ENCODE measurements around the gene MEGF9.

MEGF9 gene

DNA sequence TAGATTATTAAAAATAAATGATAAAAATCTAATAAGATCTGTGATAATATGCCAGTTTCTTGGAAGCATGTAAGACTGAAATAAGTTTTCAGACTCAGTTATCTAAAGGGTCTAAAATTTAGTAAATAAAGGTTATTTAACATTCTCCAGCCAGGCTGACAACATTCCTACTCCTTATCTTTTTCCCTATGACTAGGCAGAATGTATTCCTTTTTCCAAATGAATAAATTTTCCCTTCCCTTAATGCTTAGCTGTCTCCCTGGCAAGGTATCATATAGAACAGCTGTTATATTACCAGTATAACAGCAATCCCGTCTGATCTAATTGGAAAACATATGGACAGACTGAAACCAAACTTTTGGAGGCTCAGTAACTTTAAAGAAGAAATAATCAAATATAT lies 13.0 kb downstream of the MEGF9 start:
- Histone ChIP-seq H3K27ac (ENCODE audit: low read depth, low read length) (no peak overlapping the region), H3K27me3 (ENCODE audit: control insufficient read depth, insufficient read depth, low read length) (peaks cover 41% of the 10 kb centered on the region), H3K4me1 (ENCODE audit: control insufficient read depth, insufficient read depth, low read length) (no peaks in the 10 kb centered on the region), H3K4me3 (ENCODE audit: low read depth, low read length) (no peak overlapping the region), H3K36me3 (ENCODE audit: control insufficient read depth, insufficient read depth, low read length) (no peaks in the 10 kb centered on the region), H3K9me3 (ENCODE audit: control insufficient read depth, insufficient read depth, low read length) (no peaks in the 10 kb centered on the region), H3K9ac (ENCODE audit: low read depth, low read length) (no peak overlapping the region)

DNA sequence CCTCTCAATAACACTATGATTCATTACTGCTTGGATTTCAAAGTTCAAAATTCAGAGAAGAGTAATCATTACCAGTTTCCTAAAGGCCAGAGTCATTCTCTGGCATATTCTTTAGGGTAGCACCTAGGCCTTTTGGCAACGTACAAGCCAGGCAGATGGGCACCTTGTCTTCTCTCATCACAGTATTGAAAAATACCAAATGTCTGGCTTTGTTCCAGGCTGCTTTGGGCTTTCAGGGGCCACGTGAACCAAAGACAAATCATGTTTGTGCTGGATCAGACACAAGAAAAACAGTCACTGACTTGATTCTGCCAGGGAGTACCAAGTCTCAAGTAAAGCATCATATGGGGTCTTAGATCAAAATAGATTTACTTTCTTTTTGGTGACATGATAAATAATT lies 15.5 kb downstream of the MEGF9 start:
- Histone ChIP-seq H3K4me1 (ENCODE audit: control insufficient read depth, insufficient read depth, low read length) (no peaks in the 10 kb centered on the region), H3K9ac (ENCODE audit: low read depth, low read length) (no peak overlapping the region), H3K4me3 (ENCODE audit: low read depth, low read length) (no peak overlapping the region), H3K9me3 (ENCODE audit: control insufficient read depth, insufficient read depth, low read length) (no peaks in the 10 kb centered on the region), H3K36me3 (ENCODE audit: control insufficient read depth, insufficient read depth, low read length) (no peaks in the 10 kb centered on the region), H3K27me3 (ENCODE audit: control insufficient read depth, insufficient read depth, low read length) (peaks cover 66% of the 10 kb centered on the region), H3K27ac (ENCODE audit: low read depth, low read length) (no peak overlapping the region)

DNA sequence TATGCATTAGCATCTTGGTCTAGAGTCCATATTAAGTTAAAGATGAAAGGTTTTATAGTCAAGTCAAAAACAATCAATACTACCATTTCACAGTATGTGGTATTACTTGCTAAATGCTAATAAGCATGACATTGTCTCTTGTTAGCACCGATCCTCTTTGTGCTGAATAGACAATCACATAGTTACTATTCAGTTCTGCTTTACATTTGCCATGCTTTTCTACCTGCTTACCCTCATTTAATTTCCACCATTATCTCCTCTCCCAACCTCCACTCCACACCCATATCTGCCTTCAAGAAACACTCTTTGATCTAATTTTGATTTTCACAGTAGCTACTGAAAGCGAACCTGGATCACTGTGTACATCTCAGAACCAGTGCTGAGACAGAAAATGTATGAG lies 16.8 kb downstream of the MEGF9 start:
- Histone ChIP-seq H3K27ac (ENCODE audit: low read depth, low read length) (no peak overlapping the region), H3K36me3 (ENCODE audit: control insufficient read depth, insufficient read depth, low read length) (no peaks in the 10 kb centered on the region), H3K9me3 (ENCODE audit: control insufficient read depth, insufficient read depth, low read length) (no peaks in the 10 kb centered on the region), H3K4me1 (ENCODE audit: control insufficient read depth, insufficient read depth, low read length) (peaks cover 10% of the 10 kb centered on the region), H3K9ac (ENCODE audit: low read depth, low read length) (no peak overlapping the region), H3K4me3 (ENCODE audit: low read depth, low read length) (no peak overlapping the region), H3K27me3 (ENCODE audit: control insufficient read depth, insufficient read depth, low read length) (peaks cover 79% of the 10 kb centered on the region)

DNA sequence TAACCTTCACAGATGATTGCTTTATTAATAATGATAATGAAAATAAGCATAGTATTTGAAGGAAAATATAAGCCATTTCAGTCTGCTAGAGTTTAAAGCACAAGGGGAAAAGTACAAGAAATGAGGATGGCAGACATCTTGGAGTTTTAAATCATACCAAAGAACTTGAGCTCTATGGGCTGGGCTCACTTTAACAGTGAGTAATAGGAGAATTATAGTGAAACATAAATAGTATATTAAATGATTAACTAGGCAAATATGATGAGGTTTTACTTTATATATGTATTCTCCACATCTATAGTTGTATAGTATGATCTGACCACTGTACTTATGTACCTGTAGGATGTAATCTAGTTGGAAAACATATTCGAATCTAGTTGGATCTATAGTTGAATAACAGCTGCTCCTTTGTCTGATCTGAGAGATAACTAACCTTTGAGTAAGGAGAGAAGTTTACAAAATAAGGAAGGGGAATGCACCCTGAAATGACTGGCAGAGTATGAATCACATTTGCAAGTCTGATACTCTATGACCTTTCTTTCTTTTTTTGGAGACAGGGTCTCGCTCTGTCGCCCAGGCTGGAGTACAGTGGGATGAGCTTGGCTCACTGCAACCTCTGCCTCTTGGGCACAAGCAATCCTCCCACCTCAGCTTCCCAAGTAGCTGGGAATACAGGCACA lies 17.6 kb downstream of the MEGF9 start:
- H3K9me3 ChIP-seq (ENCODE audit: control insufficient read depth, insufficient read depth, low read length): no peaks in the 10 kb centered on the region
- peaks cover 86% of the 10 kb centered on the region for H3K27me3 ChIP-seq (ENCODE audit: control insufficient read depth, insufficient read depth, low read length)
- H3K36me3 ChIP-seq (ENCODE audit: control insufficient read depth, insufficient read depth, low read length): no peaks in the 10 kb centered on the region
- H3K4me1 ChIP-seq (ENCODE audit: control insufficient read depth, insufficient read depth, low read length): peaks cover 11% of the 10 kb centered on the region
- H3K9ac ChIP-seq (ENCODE audit: low read depth, low read length): no peak overlapping the region
- no peak overlapping the region for H3K4me3 ChIP-seq (ENCODE audit: low read depth, low read length)
- H3K27ac ChIP-seq (ENCODE audit: low read depth, low read length): no peak overlapping the region

DNA sequence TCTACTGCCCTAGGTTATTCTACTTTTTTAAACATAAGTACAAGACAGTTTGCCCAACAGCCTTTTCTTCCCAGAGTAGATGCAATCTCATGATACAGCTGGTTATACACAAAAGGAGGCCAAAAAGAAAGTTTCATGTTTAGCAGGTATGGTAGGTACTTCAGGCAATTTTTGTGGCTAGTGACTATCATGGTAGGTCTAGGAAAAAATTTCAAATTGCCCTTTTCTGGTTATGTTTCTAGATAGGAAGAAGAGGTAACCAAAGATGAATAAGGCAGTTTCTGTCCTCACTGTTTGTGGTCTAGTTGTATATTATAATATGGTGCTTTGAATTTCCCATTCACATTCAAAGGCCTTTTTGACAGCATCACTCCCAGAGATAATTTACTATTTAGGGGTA lies 19.7 kb downstream of the MEGF9 start:
- Histone ChIP-seq H3K36me3 (ENCODE audit: control insufficient read depth, insufficient read depth, low read length) (no peaks in the 10 kb centered on the region), H3K9ac (ENCODE audit: low read depth, low read length) (no peak overlapping the region), H3K27ac (ENCODE audit: low read depth, low read length) (no peak overlapping the region), H3K27me3 (ENCODE audit: control insufficient read depth, insufficient read depth, low read length) (peaks cover 99% of the 10 kb centered on the region), H3K4me1 (ENCODE audit: control insufficient read depth, insufficient read depth, low read length) (peaks cover 11% of the 10 kb centered on the region), H3K9me3 (ENCODE audit: control insufficient read depth, insufficient read depth, low read length) (no peaks in the 10 kb centered on the region), H3K4me3 (ENCODE audit: low read depth, low read length) (no peak overlapping the region)

DNA sequence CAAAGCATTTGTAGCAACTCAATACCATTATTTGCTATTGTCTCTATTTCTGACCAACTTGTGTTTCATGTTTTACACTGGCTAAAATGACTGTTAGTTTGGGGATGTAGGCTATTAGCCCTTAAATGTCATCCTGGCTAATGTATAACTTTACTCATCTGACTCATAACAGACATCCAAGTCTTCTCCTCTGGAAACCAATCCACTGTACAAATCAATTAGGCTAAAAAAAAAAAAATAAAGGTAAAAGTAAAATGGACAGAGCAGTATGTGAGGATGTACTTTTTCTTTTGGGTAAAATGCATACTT lies 20.6 kb downstream of the MEGF9 start:
- no peaks in the 10 kb centered on the region for H3K36me3 ChIP-seq (ENCODE audit: control insufficient read depth, insufficient read depth, low read length)
- no peak overlapping the region for H3K27ac ChIP-seq (ENCODE audit: low read depth, low read length)
- H3K4me1 ChIP-seq (ENCODE audit: control insufficient read depth, insufficient read depth, low read length): peaks cover 11% of the 10 kb centered on the region
- no peak overlapping the region for H3K9ac ChIP-seq (ENCODE audit: low read depth, low read length)
- peaks cover 100% of the 10 kb centered on the region for H3K27me3 ChIP-seq (ENCODE audit: control insufficient read depth, insufficient read depth, low read length)
- no peaks in the 10 kb centered on the region for H3K9me3 ChIP-seq (ENCODE audit: control insufficient read depth, insufficient read depth, low read length)
- H3K4me3 ChIP-seq (ENCODE audit: low read depth, low read length): no peak overlapping the region

DNA sequence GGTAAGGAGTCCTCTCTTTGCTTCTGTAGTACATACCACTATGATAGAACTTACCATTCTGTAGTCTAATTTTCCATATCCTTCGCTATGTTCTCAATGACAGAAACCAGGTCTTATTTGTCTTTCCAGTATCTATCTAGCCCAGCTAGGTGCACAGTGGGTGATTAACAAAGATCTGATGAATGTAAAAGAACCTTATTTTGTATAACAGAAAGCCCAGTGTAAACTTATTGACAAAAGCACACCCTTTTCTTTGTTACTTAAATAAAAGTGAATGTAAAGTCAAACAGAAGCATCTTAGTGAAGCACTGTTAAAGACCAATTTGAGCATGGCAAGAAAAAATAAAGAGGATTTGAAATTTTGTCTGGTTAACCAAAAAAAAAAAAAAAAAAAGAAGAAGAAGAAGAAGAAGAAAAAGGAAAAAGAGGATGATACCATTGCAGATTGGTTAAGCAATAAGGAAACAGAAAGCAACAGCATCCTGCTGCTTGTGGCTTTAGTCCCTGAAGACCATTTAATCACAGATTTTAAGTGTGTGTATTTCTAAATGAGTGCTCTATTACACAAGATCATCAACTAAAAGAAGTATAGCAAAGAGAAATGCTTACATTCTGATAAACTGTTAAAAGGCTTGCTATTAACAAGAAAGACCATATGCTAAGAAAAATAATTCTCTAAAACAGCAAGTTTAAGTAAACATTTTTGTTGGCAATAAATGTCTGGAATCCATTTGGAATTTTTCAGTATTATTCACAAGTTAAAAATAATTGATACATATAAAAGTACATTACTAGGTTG lies 21.2 kb downstream of the MEGF9 start:
- peaks cover 11% of the 10 kb centered on the region for H3K4me1 ChIP-seq (ENCODE audit: control insufficient read depth, insufficient read depth, low read length)
- H3K36me3 ChIP-seq (ENCODE audit: control insufficient read depth, insufficient read depth, low read length): no peaks in the 10 kb centered on the region
- H3K9ac ChIP-seq (ENCODE audit: low read depth, low read length): no peak overlapping the region
- no peaks in the 10 kb centered on the region for H3K9me3 ChIP-seq (ENCODE audit: control insufficient read depth, insufficient read depth, low read length)
- peaks cover 100% of the 10 kb centered on the region for H3K27me3 ChIP-seq (ENCODE audit: control insufficient read depth, insufficient read depth, low read length)
- H3K4me3 ChIP-seq (ENCODE audit: low read depth, low read length): no peak overlapping the region
- no peak overlapping the region for H3K27ac ChIP-seq (ENCODE audit: low read depth, low read length)

DNA sequence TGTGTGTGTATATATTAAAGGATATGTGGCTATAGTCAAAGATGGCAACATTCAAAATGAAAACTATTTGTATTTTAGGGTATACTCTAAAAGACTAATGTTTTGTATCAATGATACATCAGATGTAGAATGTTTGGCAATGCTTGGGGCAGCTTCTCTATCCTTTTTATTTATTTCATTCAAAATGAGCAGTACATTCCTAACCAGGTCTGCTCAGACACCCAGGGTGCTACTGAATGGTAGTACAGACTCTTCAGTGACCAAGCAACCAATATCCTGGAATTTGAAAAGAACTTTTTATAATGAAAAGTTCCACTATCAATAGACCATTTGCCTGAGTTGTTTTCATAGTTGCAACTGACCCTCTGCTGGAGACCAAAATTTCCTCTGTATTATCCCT lies 23.9 kb downstream of the MEGF9 start:
- Histone ChIP-seq H3K9me3 (ENCODE audit: control insufficient read depth, insufficient read depth, low read length) (no peaks in the 10 kb centered on the region), H3K27ac (ENCODE audit: low read depth, low read length) (no peak overlapping the region), H3K9ac (ENCODE audit: low read depth, low read length) (no peak overlapping the region), H3K4me1 (ENCODE audit: control insufficient read depth, insufficient read depth, low read length) (peaks cover 11% of the 10 kb centered on the region), H3K4me3 (ENCODE audit: low read depth, low read length) (no peak overlapping the region), H3K27me3 (ENCODE audit: control insufficient read depth, insufficient read depth, low read length) (peaks cover 97% of the 10 kb centered on the region), H3K36me3 (ENCODE audit: control insufficient read depth, insufficient read depth, low read length) (no peaks in the 10 kb centered on the region)

DNA sequence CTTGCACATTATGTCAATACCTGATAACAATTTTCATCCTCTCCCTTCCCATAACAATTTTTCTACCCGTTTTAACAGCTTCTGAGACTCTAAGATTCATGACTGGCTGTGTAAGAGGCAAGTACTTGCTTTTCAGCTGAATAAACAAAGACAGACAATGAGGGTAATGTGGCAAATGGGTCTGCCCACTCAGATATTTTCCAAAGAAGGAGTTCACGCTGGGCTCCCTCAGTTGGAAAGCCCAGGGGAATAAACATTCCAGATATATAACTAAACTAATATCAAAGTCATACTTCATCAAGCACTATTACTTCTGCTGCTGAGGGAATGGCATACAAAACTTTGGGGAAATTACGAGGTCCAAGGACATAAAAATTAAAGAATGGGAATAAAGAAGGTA lies 24.4 kb downstream of the MEGF9 start:
- Histone ChIP-seq H3K36me3 (ENCODE audit: control insufficient read depth, insufficient read depth, low read length) (no peaks in the 10 kb centered on the region), H3K4me1 (ENCODE audit: control insufficient read depth, insufficient read depth, low read length) (peaks cover 11% of the 10 kb centered on the region), H3K4me3 (ENCODE audit: low read depth, low read length) (no peak overlapping the region), H3K9me3 (ENCODE audit: control insufficient read depth, insufficient read depth, low read length) (no peaks in the 10 kb centered on the region), H3K27ac (ENCODE audit: low read depth, low read length) (no peak overlapping the region), H3K27me3 (ENCODE audit: control insufficient read depth, insufficient read depth, low read length) (peaks cover 91% of the 10 kb centered on the region), H3K9ac (ENCODE audit: low read depth, low read length) (no peak overlapping the region)

DNA sequence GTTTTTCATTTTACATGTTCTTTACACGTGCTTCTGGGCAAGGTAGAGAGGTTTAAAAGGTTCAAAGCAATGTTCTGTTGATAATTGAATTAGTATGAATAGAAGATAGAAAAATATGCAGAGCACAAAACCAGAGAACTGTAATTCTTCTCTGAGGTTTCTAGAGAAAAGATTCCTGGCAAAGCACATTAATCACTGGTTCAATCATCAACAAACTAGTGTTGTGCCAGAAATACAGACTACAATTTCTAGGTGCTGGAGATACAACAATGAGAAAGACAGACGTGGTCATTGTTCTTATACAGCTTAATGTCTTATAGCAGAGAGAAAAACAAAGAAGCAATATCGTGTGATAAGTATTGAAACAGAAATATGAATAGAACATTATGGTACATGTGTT lies 25.5 kb downstream of the MEGF9 start:
- Histone ChIP-seq H3K4me3 (ENCODE audit: low read depth, low read length) (no peak overlapping the region), H3K9me3 (ENCODE audit: control insufficient read depth, insufficient read depth, low read length) (no peaks in the 10 kb centered on the region), H3K27me3 (ENCODE audit: control insufficient read depth, insufficient read depth, low read length) (peaks cover 88% of the 10 kb centered on the region), H3K9ac (ENCODE audit: low read depth, low read length) (no peak overlapping the region), H3K27ac (ENCODE audit: low read depth, low read length) (no peak overlapping the region), H3K4me1 (ENCODE audit: control insufficient read depth, insufficient read depth, low read length) (peaks cover 11% of the 10 kb centered on the region), H3K36me3 (ENCODE audit: control insufficient read depth, insufficient read depth, low read length) (no peaks in the 10 kb centered on the region)

DNA sequence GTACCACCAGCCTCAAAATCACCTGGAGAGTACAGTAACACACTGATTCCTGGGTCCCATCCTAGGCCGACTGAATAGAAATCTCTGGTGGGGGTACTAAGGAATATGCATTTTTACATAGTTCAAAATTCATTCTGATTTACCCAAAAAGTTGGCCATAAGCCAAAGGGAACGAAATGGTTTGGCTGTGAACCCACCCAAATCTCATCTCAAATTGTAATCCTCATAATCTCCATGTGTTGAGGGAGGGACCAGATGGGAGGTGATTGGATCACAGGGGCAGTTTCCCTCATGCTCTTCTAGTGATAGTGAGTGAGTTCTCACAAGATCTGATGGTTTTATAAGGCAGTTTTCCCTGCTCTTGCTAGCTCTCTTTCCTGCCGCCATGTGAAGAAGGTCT lies 31.1 kb downstream of the MEGF9 start:
- Histone ChIP-seq H3K27me3 (ENCODE audit: control insufficient read depth, insufficient read depth, low read length) (peaks cover 32% of the 10 kb centered on the region), H3K4me1 (ENCODE audit: control insufficient read depth, insufficient read depth, low read length) (no peaks in the 10 kb centered on the region), H3K4me3 (ENCODE audit: low read depth, low read length) (no peak overlapping the region), H3K27ac (ENCODE audit: low read depth, low read length) (no peak overlapping the region), H3K36me3 (ENCODE audit: control insufficient read depth, insufficient read depth, low read length) (no peaks in the 10 kb centered on the region), H3K9ac (ENCODE audit: low read depth, low read length) (no peak overlapping the region), H3K9me3 (ENCODE audit: control insufficient read depth, insufficient read depth, low read length) (no peaks in the 10 kb centered on the region)
